Cortex of kidney (tissue), 1 donor: ENCODE measurements around the gene PHLDB2.
"Not testable (repeated sequence)": the region's sequence is repeated elsewhere in the genome, so short reads cannot be mapped to it uniquely, and the experiment has no call there.

ENCODE experiments used
- DNase-seq: peaks from one replicate; lab custom pipeline; 2025; lab: John Stamatoyannopoulos, UW

PHLDB2 gene

GRCh38 chr3:111859061-111859973, at the start of gene PHLDB2:
PHLDB2 (plus strand) TSS chr3:111859265; CDS start chr3:111884078, 24,813 bp downstream.
- peak; percentile 31 for DNase-seq

GRCh38 chr3:111810909-111811308, 48.2 kb upstream of the PHLDB2 start:
- no peak for DNase-seq

GRCh38 chr3:111811811-111812210, 47.3 kb upstream of the PHLDB2 start:
- no peak for DNase-seq

GRCh38 chr3:111812701-111813100, 46.4 kb upstream of the PHLDB2 start:
- DNase-seq: no peak

DNA sequence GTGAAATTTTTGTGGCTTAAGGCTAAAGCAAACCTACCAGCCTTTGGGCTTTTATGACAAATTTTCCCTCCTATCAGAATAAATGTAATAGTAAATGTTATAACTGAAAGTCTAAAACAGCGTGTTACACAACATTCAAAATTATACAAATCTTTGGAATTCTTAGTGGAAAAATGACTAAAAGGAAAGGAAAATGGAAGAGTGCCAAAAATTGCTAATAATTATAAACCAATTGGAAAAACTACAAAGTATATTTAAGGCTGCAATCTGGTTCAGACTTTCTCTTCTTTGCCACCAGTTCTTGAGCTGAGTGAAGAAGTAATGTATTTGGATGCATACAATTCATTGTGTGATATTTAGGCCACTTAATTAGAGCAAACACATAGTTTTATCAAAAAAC, 45.6 kb upstream of the PHLDB2 start:
- no peak for DNase-seq

DNA sequence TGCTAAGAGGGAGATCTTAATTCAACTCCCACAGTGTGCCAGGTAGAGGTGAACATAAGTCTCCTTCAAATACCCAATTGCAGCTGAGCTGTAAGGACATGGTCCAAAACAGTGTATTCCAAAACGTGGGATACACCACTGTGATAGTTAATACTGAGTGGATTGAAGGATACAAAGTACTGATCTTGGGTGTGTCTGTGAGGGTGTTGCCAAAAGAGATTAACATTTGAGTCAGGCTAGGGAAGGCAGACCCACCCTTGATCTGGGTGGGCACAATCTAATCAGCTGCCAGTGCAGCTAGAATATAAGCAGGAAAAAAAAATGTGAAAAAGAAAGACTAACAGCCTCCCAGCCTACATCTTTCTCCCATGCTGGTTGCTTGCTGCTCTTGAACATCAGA, 45.1 kb upstream of the PHLDB2 start:
- DNase-seq: no peak

- DNase-seq: not testable (repeated sequence)
These were observed 42.3 kb upstream of the PHLDB2 start for GRCh38 chr3:111816771-111817170.

DNA sequence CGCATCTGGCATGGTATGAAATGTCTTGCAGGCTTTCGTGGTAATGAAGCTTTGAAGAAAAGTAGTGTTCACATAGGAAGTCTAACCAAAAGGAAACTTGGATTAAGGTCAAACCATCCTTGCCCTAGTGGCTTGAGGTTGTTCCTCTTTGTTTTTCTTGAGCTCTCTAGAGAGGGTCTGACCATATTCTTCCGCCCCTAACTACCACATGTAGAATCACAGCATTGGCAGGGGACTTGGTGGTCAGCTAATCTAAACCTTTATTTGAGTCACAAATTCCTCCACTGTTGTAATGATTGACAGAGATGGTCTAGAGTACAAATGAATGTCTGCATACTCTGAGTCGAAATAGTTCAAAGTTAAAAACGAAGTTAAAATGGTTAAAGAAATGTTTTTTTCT, 39.1 kb upstream of the PHLDB2 start:
- DNase-seq: no peak

DNA sequence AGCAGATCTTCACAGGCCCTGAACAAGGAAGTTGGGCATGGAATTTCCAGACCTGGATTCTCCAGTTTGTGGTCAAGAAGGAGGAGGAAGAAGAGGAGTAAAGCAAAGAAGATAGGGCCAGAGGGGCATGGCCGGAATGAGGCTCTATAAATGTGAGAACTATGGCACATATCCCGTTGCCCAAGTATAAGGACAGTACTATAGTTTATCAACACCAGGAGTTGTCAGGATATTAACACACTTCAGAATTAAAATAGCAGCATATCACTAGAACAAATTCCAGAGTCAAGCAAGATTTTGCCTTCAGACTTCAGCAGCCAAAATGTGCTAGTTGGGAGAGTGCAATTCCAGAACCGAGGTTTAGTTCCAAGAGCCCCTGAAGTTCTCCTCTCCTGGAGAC, 38.4 kb upstream of the PHLDB2 start:
- DNase-seq: no peak

DNA sequence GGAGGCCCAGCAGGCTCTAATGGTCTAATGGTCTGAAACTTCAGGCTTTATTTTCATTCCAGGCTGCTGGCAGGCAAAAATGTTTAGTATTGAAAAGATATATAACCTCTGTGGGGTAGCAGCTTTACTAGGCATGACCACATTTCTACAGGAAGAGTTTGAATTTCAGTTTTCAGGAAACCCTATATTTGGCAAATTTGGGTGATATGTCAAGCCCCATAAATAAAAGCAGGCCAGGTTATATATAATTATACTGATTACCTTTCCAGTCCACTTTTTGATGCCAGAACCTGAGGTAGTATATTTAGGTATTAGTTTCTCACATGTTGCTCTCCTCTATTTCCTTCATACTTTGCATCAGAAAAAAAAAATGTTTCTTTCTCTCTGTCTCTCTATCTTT, 37.2 kb upstream of the PHLDB2 start:
- no peak for DNase-seq

DNA sequence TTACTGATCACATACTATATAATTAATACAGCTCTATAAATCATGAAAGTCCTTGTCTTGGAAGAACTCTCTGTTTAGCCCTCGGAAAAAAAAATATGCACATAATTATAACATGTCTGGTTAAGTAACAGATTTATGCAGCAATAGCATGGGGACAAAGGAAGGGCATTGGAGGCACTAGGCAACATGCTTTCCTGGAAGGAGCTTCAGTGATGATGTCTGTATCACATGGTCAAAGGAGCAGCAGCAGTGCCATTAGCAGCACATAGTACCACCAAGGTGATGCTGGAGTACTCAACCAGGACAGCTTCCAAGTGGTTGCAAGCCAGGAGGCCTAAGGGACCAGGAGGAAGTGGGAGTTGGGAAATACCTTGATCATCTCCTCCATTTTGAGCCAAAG, 36.3 kb upstream of the PHLDB2 start:
- DNase-seq: no peak

- DNase-seq: no peak
These were observed 35.7 kb upstream of the PHLDB2 start for GRCh38 chr3:111823341-111823855.

- DNase-seq: no peak
These were observed 34.7 kb upstream of the PHLDB2 start for GRCh38 chr3:111824351-111824750.

DNA sequence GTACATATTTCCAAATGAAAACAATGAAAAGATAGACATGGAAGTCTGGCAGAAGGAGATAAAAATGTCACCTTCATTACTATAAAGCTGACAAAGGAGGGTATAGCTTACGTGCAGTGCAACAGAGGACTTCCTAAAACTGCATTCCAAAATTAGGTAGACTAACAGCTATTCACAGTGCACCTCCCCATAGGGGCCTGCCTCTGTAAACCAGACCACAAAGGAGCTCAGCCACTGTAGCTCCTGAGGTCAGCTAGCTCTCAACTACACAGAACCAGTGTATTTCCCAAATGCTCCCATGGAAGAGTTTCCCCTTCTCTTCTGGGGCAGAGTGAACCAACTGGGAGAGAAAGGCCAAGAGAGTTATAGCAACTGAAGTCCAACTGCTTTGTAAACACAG, 31.2 kb upstream of the PHLDB2 start:
- DNase-seq: no peak

- no peak for DNase-seq
These were observed 30.5 kb upstream of the PHLDB2 start for GRCh38 chr3:111828530-111828929.

GRCh38 chr3:111829023-111829422, 30.0 kb upstream of the PHLDB2 start:
- DNase-seq: no peak

- DNase-seq: no peak
These were observed 27.2 kb upstream of the PHLDB2 start for GRCh38 chr3:111831840-111832239.

DNA sequence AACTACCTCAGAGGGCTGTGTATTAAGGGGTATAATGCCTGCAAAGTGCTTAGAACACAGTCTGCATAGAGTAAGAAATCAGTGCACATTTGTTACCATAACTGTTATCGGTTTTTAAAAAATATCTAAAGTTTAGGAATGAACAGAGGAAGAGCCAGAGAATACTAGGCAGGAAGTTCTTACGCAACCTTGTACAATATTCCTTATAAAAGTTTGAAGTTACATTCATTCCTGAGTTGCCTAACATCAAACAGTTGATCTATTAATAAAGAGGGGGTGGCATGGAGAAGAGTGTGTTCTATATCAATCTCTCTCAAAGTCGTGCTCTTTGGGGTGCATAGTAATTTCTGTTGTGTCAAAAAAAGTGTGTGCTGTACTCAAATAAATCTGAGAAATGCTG, 22.0 kb upstream of the PHLDB2 start:
- DNase-seq: no peak

DNA sequence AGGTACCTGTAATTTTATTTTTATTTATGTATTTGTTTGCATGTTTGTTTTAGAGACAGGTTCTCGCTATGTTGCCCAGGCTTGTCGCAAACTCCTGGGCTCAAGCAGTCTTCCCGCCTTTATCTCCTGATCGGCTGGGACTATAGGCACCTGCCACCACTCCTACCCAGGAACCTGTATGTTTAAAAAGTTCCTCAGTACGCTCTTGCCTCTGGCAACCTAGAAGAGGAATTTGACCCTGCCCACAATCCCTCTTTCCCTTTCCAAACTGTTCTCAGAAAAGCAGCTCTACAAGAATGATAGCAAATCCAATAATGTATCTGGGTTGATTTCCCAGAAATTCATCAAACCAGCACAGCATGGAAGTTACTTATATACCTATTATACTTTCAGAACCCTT, 20.9 kb upstream of the PHLDB2 start:
- no peak for DNase-seq

DNA sequence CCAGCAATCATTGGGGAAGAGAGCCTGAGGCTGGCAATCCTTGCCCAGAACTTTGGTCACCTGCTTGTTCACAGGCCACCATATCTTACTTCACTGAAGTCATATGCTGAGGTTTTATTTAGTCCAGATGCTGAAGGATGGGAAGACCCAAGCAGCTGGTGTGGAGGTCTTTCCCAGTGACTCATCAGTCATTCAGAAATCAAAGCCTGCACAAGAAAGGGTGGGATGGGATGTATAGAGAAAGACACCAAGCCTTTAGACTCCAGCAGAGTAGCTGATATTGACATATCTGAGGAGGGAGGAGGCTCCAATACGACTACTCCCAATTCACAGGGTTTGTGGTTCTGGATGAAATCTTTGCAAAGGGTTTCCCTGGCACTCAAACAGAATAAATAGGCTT, 13.0 kb upstream of the PHLDB2 start:
- no peak for DNase-seq

GRCh38 chr3:111846717-111847116, 12.3 kb upstream of the PHLDB2 start:
- no peak for DNase-seq

DNA sequence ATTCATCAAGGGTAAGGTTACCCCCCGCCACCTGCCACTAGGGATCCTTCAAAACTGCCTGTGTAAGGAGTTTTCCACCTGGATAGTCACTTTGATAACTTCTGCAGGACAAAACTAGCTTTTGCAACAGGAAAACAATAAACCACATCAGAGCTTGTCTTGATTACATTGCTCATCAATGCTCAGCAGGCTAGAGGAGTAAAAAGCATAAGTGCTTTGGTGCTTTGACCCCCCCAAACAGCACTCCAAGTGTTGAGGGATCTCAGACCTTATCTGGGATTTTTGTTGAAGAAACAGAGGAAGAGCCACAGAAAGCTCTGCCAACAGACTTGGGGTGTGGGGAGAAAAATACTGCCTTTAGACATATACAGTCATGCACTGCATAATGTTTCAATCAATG, 10.8 kb upstream of the PHLDB2 start:
- DNase-seq: no peak

DNA sequence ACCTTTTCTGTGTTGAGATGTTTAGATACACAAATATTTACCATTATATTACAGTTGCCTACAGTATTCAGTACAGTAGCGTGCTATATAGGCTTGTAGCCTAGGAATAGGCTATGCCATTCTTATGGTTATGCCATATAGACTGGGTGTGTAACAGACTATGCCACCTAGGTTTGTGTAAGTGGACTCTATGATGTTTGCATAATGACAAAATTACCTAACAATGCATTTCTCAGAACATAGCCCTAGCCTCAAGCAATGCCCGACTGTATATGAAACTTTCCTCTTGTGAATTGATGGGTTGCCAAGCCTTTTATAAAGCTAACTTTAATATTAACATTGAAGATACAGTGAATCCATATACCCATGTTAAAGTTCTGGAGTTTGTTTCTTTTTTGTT, 10.3 kb upstream of the PHLDB2 start:
- no peak for DNase-seq

GRCh38 chr3:111850537-111850936, 8.5 kb upstream of the PHLDB2 start:
- no peak for DNase-seq
